Measurements from ENCODE around the gene ABHD11.
"Not testable (repeated sequence)": the region's sequence is repeated elsewhere in the genome, so short reads cannot be mapped to it uniquely, and the experiment has no call there.

The ABHD11 gene

DNA sequence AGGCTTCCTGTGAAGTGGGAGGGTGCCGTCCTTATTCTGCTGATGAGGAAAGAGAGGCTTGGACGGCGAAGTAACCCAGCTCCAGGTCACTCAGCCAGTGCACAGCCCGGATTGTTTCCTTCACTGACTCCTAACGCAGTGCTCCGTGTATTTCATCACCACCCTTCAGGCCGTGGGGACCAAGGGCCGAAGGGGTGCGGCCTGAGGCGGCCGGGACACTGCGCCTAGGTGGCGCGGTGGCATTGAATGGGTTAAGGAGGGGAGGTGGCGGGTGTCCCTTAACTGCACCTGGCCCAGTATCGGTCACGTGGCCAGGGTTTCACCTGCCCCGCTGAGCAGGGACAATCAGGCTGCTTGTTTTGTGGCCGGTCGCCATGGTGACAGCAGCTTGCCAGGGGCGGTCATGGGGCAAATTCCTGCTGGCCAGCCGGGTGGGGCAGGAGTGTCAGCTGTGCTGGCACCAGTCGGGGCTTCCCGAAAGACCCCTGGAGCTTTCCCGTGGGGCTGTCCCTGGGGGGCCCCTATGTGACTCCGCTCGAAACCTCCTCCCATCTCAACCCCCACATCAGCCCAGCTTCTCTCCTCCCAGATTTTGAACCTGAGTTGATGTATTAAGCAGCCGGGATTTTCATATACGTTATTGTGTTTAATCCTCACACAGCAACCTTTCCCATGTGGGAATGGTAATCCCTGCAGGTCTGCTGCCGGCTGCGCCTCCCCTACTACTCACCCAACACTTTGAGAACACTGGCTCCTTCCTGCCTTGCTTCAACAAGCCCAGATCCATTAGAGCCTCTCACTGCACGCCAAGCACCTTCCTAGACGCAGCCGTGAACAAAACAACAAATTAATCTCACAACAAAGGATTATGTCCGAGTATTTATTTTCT lies 4.4 kb upstream of the ABHD11 start:
- peak; percentile 77 for DNase-seq (ENCODE audit: low spot score)

DNA sequence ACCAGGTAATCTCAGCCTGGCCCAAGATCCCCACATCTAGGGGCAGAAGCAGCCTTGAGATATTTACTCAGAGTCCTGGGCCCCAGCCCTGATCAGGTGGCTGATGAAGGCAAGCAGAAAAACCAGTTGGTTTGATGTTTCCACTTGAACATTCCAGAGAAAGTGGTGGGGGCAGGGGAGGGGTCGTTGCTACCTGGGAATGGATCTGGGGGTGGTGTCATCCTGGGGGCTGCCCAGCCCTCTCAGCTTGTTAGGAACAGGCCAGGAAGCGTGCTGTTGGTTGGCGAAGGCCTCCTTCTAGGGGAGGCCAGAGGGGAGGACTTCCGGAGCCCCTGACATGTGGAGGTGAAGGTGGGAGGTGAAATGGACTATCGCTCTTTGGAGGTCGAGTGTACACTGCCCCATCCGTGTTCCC lies 3.7 kb upstream of the ABHD11 start:
- DNase-seq (ENCODE audit: low spot score) = no peak

DNA sequence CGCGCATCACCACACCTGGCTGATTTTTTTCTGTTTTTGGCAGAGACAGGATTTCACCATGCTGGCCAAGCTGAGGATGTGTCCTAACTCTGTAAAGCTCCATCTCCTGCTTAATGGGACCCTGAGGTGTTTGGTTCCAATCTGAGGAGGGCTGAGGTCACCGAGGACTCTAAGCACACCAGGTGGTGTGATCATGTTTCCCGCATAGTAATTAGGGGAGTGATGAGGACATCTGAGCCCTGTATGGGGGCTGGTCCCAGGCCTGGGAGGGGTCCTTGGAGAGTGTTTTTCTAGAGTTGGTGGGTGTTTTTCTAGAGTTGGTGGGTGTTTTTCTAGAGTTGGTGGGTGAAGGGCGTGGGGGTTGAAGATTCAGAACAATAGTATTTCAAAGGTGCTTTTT lies 3.0 kb upstream of the ABHD11 start:
- no peak for DNase-seq (ENCODE audit: low spot score)

DNA sequence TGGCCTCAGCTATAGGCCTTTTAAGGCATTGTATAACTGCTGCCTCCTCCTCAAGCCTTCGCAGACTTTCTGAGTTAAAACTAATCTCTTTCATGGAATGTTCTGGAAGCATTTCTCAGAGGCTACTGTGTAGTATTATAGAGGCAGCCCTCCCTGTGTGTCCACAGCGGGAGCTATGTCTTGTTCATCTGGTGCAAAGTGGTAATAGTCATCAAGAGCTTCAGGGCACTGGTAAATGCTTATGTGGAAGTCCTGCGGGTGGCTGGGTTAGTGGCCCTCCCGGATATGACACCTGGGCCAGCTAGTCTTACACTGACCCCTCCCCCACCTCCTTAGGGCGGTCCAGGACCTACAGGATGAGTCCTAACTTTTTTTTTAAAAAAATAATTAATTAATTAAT lies 2.2 kb upstream of the ABHD11 start:
- DNase-seq (ENCODE audit: low spot score) = no peak

DNA sequence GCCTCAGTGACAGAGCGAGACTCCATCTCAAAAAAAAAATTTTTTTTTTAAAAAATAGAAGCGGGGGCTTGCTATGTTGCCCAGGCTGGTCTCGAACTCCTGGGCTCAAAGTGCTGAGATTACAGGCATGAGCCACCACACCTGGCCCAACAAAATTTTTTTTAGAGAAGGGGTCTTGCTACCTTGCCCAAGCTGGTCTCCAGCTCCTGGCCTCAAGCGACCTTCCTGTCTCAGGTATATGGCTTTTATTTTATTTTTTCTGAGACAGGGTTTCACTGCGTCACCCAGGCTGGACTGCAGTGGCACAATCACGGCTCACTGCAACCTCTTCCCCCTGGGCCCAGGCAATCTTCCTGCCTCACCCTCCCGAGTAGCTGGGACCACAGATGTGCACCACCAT lies 1.6 kb upstream of the ABHD11 start:
- DNase-seq (ENCODE audit: low spot score) = no peak

DNA sequence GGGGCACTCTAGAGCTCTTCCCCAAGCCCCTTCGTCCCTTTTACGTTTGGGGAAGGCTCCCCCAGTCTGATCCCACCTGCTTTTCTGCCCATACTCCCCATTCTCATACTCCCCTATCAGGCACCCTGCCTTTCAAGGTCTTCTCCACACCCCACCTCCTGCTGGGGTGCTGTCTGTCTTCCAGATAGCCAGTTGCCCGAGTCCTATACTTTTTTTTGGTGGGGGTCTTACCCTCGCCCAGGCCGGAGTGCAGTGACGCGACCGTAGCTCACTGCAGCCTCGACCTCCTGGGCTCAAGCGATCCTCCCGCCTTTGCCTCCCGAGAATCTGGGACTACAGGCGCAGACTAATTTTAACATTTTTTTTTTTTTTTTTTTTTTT lies 775 bp upstream of the ABHD11 start:
- DNase-seq (ENCODE audit: low spot score) = no peak

DNA sequence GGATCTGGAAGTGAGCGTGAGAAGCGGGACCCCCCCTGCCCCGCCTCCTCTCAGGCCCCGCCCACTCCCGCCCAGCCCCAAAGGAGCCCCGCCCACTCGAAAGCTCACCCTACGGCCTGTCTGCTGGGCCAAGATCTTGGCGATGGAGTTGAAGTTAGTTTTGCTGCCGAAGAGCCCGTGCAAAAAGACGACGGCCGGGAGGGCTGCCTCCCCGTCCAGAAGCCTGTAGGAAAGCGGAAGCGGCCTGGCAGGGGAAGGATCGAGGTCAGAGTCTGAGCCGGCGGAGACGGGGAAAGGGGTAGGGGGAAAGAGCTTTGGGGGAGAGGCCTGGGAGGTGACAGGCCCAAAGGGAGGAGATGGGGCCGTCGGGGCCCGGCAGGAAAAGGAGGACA lies 386 bp downstream of the ABHD11 start:
- DNase-seq (ENCODE audit: low spot score) = peak; percentile 79

DNA sequence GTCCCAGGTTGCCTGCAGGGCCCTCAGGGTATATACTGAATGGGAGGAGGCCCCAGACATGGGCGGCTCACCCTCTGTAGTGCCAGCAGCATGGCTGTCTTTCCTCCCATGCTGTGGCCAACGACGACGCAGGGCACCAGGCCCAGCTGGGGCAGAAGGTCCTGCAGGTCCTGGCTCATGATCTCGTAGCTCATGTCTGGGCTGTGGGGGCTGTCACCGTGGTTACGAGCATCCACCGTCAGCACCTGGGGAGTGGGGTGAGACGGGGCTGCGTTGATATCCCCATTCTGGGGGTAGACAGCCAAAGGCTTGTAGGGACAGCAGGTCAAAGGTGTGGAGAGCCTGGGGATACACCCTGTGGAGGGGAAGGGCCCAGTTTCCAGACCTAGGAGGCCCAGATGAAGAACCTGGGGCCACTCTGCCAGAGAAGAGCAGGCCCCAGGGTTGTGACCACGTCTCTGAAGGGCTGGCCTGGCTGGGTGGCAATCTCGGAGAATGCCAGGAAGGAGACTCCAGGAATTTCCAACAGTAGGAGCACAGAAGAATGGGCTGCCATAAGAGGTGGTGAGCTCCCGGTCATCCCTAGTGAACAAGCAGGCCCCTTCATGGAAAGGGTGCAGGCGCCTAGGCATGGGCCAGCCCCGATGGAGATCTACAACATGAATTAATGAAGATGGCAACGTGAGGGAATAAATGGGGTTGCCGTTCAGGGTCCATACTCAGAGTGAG lies 947 bp downstream of the ABHD11 start:
- DNase-seq (ENCODE audit: low spot score) = no peak

DNA sequence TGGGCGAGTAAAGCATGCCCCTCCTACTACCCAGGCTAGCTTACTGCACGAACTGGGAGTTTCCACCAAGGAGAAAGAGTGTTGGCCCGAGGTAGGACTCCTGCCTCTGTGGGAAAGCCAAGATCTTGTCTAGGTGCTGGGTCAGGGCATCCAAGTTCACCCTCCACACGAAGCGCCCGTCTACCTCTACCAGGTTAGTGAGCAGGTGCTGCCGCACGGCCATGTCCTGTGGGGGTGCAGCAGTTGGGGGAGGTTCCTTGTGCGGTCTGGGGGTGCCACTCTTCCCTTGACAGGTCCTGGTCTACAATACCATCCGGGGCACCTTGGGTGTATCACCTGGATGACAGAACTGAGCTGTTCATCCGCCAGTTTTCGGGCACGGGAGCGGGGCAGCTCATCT lies 1.7 kb downstream of the ABHD11 start:
- no peak for DNase-seq (ENCODE audit: low spot score)

DNA sequence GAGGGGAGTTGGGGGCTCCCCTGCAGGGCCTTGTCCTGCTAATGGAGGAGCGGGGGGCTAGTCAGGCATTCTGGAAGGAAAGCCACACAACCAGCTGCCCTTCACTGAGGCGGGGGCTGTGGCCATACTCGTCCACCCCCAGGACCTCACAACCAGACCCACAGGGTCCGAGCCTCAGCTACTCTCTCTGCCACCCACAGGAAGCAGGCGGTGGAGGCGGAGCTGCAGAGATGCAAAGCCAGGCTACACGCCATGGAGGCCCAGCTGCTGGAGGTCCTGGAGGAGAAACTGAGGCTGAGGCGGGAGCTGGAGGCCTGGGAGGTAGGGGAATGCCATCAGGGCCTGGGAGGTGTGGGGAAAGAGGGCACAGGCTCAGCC lies 3.1 kb downstream of the ABHD11 start:
- DNase-seq (ENCODE audit: low spot score) = no peak

DNA sequence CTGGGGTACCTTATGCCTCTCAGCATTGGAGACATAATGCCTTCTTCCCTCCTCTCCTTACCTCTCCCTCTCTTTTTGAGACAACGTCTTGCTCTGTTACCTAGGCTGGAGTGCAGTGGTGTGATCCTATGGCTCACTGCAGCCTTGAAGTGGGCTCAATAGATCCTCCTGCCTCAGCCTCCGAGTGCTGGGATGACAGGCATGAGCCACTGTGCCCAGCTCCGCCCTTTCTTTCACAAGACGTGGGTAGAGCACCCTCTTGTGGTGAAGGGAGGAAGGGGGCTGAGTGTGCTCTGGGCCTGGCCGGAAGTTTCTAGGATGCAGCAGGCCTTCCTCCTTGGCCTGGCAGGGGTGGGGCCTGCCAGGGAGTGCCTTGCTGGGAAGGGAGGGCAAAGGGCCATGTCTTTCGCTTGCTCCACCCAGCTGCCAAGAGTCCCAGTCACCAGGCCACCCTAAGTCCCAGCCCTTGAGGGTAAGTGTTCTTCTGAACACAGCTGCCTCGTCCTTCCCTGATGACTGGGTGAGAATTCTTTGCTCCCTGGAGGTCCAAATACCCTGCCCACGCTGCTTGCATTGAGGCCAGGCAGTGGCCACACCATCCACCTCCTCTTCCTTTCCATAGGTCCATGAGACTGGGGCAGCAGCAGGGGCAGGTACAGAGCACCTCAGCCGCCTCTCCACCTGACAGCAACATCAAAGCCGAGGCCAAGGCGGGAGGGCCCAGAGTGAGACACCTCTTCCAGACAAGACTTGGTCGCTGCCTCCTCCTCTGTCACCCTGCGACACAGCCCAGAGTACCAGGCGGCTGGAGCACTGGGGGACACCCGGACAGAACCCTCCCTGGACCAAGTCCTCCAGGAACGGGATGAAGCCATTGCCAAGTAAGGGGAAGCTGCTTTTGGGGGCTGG lies 3.7 kb downstream of the ABHD11 start:
- peak; percentile 78 for DNase-seq (ENCODE audit: low spot score)

DNA sequence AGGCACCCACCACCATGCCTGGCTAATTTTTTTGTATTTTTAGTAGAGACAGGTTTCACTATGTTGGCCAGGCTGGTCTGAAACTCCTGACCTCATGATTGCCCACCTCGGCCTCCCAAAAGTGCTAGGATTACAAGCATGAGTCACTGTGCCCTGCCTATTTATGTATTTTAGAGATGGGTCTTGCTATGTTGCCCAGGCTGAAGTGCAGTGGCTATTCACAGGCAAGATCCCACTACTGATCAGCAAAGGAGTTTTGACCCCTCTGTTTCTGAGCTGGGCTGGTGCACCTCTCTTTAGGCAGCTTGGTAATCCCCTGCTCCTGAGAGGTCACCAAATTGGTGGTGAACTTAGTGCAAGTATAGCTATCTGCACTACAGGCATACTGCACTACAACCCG lies 6.2 kb downstream of the ABHD11 start:
- DNase-seq (ENCODE audit: low spot score) = no peak

DNA sequence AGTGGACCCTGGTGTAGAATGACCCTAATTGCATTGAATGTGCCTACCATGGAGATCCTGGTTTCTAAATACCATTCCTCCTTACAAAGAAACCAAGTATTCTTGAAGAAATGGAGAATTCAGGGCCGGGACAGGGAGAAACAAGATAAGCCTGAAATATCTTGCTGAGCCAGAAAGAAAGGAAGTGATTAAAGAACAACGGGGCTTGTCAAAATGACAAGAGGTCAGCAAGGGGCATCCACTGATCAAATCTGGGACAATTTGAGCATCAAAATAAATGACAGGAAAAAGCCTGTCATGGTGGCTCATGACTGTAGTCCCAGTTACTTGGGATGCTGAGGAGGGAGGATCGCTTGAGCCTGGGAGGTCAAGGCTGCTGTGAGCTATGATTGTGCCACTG lies 8.1 kb downstream of the ABHD11 start:
- DNase-seq (ENCODE audit: low spot score) = no peak

DNA sequence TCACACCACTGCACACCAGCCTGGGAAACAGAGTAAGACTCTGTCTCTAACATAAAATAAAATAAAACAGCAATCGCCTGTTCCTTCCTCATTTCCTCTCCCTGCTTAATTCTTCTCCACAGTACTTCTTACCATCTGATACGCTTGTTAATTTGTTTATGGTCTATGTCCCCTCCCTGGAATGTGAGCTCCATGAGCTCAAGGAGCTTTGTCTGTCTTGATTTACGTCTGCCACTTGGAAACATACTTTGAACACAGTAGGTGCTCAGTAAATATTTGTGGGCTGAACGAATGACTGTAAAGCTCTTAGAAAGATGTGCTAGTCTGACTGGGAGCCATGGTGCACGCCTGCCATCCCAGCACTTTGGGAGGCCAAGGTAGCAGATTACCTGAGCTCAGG lies 10.1 kb downstream of the ABHD11 start:
- DNase-seq (ENCODE audit: low spot score) = no peak

DNA sequence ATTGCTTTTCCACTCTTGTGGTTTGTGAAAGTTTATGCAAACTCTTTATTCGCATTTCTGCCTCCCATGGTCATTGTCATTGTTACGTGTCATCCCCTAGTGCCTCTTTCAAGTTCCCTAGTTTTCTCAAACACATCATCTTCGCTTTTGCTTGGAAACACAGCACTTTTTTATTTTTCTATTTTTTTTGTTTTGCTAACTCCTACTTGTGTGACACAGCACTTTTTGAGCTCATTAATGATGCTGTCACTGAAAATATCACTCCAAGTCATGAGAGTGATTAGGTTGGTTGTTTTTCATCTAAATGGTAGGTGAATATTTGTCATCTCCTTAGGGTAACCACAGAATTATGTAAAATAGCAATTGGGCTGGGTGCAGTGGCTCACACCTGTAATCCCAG lies 10.7 kb downstream of the ABHD11 start:
- no peak for DNase-seq (ENCODE audit: low spot score)

DNA sequence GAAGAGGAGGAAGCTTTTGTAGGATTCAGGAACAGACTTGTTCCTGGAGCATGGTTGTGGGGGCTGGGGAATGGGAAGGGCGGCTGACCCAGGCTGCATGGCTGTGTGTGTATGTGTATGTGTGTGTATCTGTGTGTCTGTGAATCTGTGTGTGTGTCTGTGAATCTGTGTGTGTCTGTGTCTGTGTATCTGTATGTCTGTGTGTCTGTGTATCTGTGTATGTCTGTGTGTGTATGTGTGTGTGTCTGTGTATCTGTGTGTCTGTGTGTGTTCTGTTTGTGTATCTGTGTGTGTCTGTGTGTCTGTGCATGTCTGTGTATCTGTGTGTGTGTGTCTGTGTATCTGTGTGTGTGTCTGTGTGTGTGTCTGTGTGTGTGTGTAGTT lies 12.5 kb downstream of the ABHD11 start:
- DNase-seq (ENCODE audit: low spot score) = no peak

DNA sequence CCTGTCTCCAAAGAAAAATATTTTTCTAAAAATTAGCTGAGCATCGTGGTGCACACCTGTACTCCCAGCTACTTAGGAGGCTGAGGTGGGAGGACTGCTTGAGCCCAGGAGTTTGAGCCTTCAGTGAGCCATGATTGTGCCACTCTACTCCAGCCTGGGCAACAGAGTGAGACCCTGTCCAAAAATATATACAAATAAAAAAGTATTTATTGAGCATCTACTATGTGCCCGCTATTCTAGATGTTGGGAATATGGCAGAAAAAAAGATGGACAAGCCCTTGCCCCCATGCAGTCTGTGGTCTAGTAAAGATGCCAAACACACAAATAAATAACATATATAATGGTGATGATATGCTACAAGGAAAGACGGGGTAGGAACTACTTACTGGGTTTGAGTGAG lies 14.8 kb downstream of the ABHD11 start:
- DNase-seq (ENCODE audit: low spot score) = no peak

DNA sequence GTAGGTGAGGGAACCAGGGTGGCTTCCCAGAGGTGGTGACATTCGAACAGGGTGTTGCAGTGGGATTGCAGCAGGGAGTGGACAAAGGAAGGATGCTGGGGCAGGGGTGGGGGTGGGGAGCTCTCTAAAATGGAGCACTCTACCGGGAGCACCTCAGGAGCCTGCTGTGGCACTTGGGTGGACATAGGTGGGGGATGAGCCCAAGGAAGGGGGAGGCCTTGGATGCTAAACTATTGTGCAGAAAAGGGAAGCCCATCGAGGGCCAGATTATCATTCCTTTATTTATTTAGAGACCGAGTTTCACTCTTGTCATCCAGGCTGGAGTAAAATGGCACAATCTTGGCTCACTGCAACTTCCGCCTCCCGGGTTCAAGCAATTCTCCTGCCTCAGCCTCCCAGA lies 15.8 kb downstream of the ABHD11 start:
- DNase-seq (ENCODE audit: low spot score) = no peak

DNA sequence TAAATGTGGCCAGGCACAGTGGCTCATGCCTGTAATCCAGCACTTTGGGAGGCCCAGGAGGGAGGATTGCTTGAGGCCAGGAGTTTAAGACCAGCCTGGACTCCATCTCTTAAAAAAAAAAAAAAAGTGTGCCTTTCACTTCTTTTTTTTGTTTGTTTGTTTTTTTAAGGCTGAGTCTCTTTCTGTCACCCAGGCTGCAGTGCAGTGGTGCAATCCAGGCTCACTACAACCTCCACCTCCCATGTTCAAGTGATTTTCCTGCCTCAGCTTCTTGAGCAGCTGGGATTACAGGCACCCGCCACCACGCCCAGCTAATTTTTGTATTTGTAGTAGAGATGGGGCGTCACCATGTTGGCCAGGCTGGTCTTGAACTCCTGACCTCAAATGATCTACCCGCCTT lies 16.4 kb downstream of the ABHD11 start:
- DNase-seq (ENCODE audit: low spot score) = not testable (repeated sequence)

DNA sequence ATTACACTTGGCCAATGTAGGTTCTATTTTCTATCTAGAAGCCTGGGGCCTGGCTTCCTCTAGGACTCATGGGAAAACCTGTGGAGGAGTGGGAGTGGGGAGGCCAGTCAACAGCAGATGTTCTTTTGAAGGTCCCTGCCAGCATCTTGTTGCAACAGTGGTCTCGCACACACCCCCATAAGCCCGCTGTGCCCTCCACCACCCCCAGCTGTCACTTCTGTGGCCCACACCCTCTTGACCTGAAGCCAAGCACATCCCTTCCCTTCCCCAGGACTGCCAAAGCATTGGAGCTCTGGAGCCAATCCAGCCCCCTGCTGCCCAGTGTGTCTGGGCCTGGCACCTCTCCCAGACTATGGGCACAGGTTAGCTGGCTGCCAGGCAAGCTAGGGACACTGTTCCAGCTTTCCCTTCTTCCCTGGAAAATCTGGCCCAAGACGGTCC lies 17.2 kb downstream of the ABHD11 start:
- no peak for DNase-seq (ENCODE audit: low spot score)

DNA sequence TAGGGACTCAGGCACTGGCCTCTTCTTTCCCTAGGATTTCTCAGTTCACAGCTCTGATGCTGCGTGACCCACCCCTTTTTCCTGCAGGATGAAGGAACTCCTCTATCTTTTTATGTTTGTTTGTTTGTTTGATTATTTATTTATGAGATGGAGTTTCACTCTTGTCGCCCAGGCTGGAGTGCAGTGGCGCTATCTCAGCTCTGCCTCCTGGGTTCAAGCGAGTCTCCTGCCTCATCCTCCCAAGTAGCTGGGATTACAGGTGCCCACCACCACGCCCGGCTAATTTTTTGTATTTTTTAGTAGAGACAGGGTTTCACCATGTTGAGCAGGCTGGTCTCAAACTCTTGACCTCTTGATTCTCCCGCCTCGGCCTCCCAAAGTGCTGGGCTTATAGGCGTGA lies 18.2 kb downstream of the ABHD11 start:
- DNase-seq (ENCODE audit: low spot score) = not testable (repeated sequence)

DNA sequence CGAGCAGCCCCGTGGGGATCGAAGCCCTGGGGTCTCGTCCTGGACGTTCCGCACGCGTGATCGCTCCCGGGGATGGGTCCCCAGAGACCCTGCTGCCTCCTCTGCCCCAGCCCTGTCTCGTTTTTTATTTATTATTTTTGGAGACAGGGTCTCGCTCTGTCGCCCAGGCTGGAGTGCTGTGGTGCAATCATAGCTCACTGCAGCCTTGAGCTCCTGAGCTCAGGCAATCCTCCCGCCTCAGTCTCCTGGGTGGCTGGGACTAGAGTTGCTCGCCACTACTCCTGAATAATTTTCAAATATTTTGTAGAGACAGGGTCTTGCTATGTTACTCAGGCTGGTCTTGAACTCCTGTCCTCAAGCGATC lies 18.8 kb downstream of the ABHD11 start:
- no peak for DNase-seq (ENCODE audit: low spot score)

Measured in D341Med (cell line).